H1 (cell line): Measurements from ENCODE around the gene CLPSL2. TPM values are rescaled to one million over a fixed set of nuclear protein-coding genes. Genes with fewer than 3 reads are reported as not detected.

Source experiments
- BCL11A ChIP-seq, 2 experiments: IDR thresholded peaks; one replicate each; pipeline ENCODE4 v1.6.1; 2011; ENCODE audit warnings: low read depth in 2 of 2, low read length in 2 of 2, mild to moderate bottlenecking in 2 of 2
- CHD7 ChIP-seq: fragments of 300-600 bp; sonication (generic); IDR thresholded peaks from 2 replicates; pipeline ENCODE4 v1.7.1; 2012; ENCODE audit warnings: low read length, moderate library complexity, mild to moderate bottlenecking, inconsistent platforms; ENCODE audit not compliant: insufficient replicate concordance
- EZH2 ChIP-seq: fragments of 200-600 bp; sonication (generic); IDR thresholded peaks from 2 replicates; pipeline ENCODE4 v1.7.1; 2012; ENCODE audit warnings: low read depth, mild to moderate bottlenecking, moderate library complexity, low read length, inconsistent platforms; ENCODE audit not compliant: severe bottlenecking
- MAFK ChIP-seq: IDR thresholded peaks from 2 replicates; pipeline ENCODE4 v1.6.1; 2012; ENCODE audit warnings: low read depth, mild to moderate bottlenecking, improper control_type of control experiment, low read length
- POLR2A ChIP-seq, 2 experiments: IDR thresholded peaks; 1 replicate in 1 of 2; 2 replicates in 1 of 2; pipeline ENCODE4 v1.6.1; 2011; ENCODE audit warnings: low read depth in 2 of 2, low read length in 2 of 2, mild to moderate bottlenecking in 2 of 2; ENCODE audit errors: control extremely low read depth in 1 of 2
- TAF7 ChIP-seq: optimal IDR thresholded peaks from 2 replicates; pipeline ENCODE3; 2011; ENCODE audit warnings: low read depth, mild to moderate bottlenecking, inconsistent platforms, low read length, moderate library complexity, borderline replicate concordance
- polyA plus RNA-seq, 7 experiments: library from polyadenylated mRNA; depleted of rRNA in 3 of 7; stranded (reverse) in 5 of 7; unstranded in 2 of 7; fragments of >200 nt in 5 of 7; fragments of 200-250 nt in 2 of 7; gene quantifications; 1 replicate in 5 of 7; 2 replicates in 1 of 7; 4 replicates in 1 of 7; pipeline versions ENCODE4 v1.2.1 to v1.2.3, GENCODE V29; 2011 to 2013; ENCODE audit warnings: missing spikeins in 2 of 7, mixed read lengths in 2 of 7
- total RNA-seq: library from RNA; stranded (reverse); fragmentation: NEBNext Ultra II Directional; extraction: Animal tissue kit (Norgen Biotek cat#: 25700); gene quantifications from 2 replicates; pipeline ENCODE4 v1.2.1, GENCODE V29; 2021

The CLPSL2 gene
- total and polyA plus RNA-seq, 2 of the 8 experiments (the other 6 are each of a cell fraction or from before 2014, with no cell fraction given): 1.4 to 3.4 TPM

- TF ChIP-seq CHD7 (no peak), BCL11A (IDR thresholded peaks at IDR 0.05; ENCODE audit: low read depth in 2 of 2, low read length in 2 of 2) (no peak), EZH2 (no peak), MAFK (no peak), POLR2A (IDR thresholded peaks at IDR 0.05; ENCODE audit: control extremely low read depth in 1 of 2, low read depth in 2 of 2, low read length in 2 of 2) (no peak), TAF7 (no peak)
- TF ChIP-seq, all 59 proteins: peak for 0
Measured at GRCh38 chr6:35759426-35759825, 17.0 kb upstream of the CLPSL2 start (continued).
